H1 (cell line): ENCODE data around the gene PDE4B. TPM values are rescaled to one million over a fixed set of nuclear protein-coding genes. Genes with fewer than 3 reads are reported as not detected.

Source experiments
- CBX5 ChIP-seq: fragments of 300-800, 300-1000 bp; sonication (generic); IDR thresholded peaks from 2 replicates; pipeline ENCODE4 v1.7.1; 2016; ENCODE audit warnings: antibody characterized with exemption, low read length, low read depth
- CHD7 ChIP-seq: fragments of 300-600 bp; sonication (generic); IDR thresholded peaks from 2 replicates; pipeline ENCODE4 v1.7.1; 2012; ENCODE audit warnings: low read length, moderate library complexity, mild to moderate bottlenecking, inconsistent platforms; ENCODE audit not compliant: insufficient replicate concordance
- GABPA ChIP-seq: IDR thresholded peaks from 2 replicates; pipeline ENCODE4 v1.6.1; 2011; ENCODE audit warnings: mild to moderate bottlenecking, low read length, moderate library complexity, borderline replicate concordance; ENCODE audit not compliant: insufficient read depth
- JUND ChIP-seq: IDR thresholded peaks from 2 replicates; pipeline ENCODE4 v1.6.1; 2011; ENCODE audit warnings: mild to moderate bottlenecking, improper control_type of control experiment, low read length
- MAFK ChIP-seq: IDR thresholded peaks from 2 replicates; pipeline ENCODE4 v1.6.1; 2012; ENCODE audit warnings: low read depth, mild to moderate bottlenecking, improper control_type of control experiment, low read length
- POU5F1 ChIP-seq: IDR thresholded peaks from 2 replicates; pipeline ENCODE4 v1.6.1; 2011; ENCODE audit warnings: low read depth, mild to moderate bottlenecking, low read length, moderate library complexity
- RFX5 ChIP-seq: IDR thresholded peaks from 2 replicates; pipeline ENCODE4 v1.6.1; 2011; ENCODE audit warnings: low read depth, low read length, improper control_type of control experiment, borderline replicate concordance
- RNF2 ChIP-seq: fragments of 200-900, 300-1000 bp; sonication (generic); IDR thresholded peaks from 2 replicates; pipeline ENCODE4 v1.7.1; 2016; ENCODE audit warnings: borderline replicate concordance, low read depth, mild to moderate bottlenecking, antibody characterized with exemption, low read length; ENCODE audit not compliant: poor library complexity, severe bottlenecking; ENCODE audit errors: missing control alignments
- polyA plus RNA-seq, 7 experiments: library from polyadenylated mRNA; depleted of rRNA in 3 of 7; stranded (reverse) in 5 of 7; unstranded in 2 of 7; fragments of >200 nt in 5 of 7; fragments of 200-250 nt in 2 of 7; gene quantifications; 1 replicate in 5 of 7; 2 replicates in 1 of 7; 4 replicates in 1 of 7; pipeline versions ENCODE4 v1.2.1 to v1.2.3, GENCODE V29; 2011 to 2013; ENCODE audit warnings: missing spikeins in 2 of 7, mixed read lengths in 2 of 7
- total RNA-seq: library from RNA; stranded (reverse); fragmentation: NEBNext Ultra II Directional; extraction: Animal tissue kit (Norgen Biotek cat#: 25700); gene quantifications from 2 replicates; pipeline ENCODE4 v1.2.1, GENCODE V29; 2021

The PDE4B gene
- total and polyA plus RNA-seq, 2 of the 8 experiments (the other 6 are each of a cell fraction or from before 2014, with no cell fraction given): 5.0 to 15.1 TPM

GRCh38 chr1:65995336-65995735 lies 202.6 kb downstream of the PDE4B start (continued):
- no peak for TF ChIP-seq CHD7
- TF ChIP-seq RFX5: no peak
- no peak for TF ChIP-seq MAFK
- TF ChIP-seq RNF2: no peak
- TF ChIP-seq CBX5: no peak
- no peak for TF ChIP-seq POU5F1
- no peak for TF ChIP-seq GABPA
- no peak for TF ChIP-seq JUND
